Glutamatergic neuron (in vitro differentiated cells): ENCODE measurements around the gene SPRY4. TPM values are rescaled to one million over a fixed set of nuclear protein-coding genes. Genes with fewer than 3 reads are reported as not detected.

ENCODE experiments used
- DNase-seq: peaks from one replicate; pipeline ENCODE4 v3.0.0; 2022
- H3K27ac Mint-ChIP-seq: one replicate; pipeline ENCODE4 v1.8.0; 2020; ENCODE audit warnings: mild to moderate bottlenecking, mixed read lengths, inconsistent platforms; ENCODE audit not compliant: unreplicated experiment
- H3K27me3 Mint-ChIP-seq: one replicate; pipeline ENCODE4 v1.8.0; 2020; ENCODE audit warnings: mild to moderate bottlenecking, moderate library complexity, mixed read lengths, inconsistent platforms; ENCODE audit not compliant: unreplicated experiment
- H3K36me3 Mint-ChIP-seq: one replicate; pipeline ENCODE4 v1.8.0; 2020; ENCODE audit warnings: mild to moderate bottlenecking, mixed read lengths, inconsistent platforms; ENCODE audit not compliant: unreplicated experiment
- H3K4me1 Mint-ChIP-seq: one replicate; pipeline ENCODE4 v1.8.0; 2020; ENCODE audit warnings: mild to moderate bottlenecking, low read depth, mixed read lengths, inconsistent platforms; ENCODE audit not compliant: unreplicated experiment
- H3K4me3 Mint-ChIP-seq: one replicate; pipeline ENCODE4 v1.8.0; 2020; ENCODE audit warnings: mild to moderate bottlenecking, mixed read lengths, inconsistent platforms; ENCODE audit not compliant: unreplicated experiment
- H3K9me3 Mint-ChIP-seq: one replicate; pipeline ENCODE4 v1.8.0; 2020; ENCODE audit warnings: mild to moderate bottlenecking, moderate library complexity, mixed read lengths, inconsistent platforms; ENCODE audit not compliant: unreplicated experiment
- CTCF ChIP-seq: fragments of 200-600 bp; sonication (generic); IDR thresholded peaks from one replicate; pipeline ENCODE4 v1.5.0; 2021; ENCODE audit not compliant: partially characterized antibody, unreplicated experiment
- total RNA-seq: library from RNA; stranded (reverse); fragmentation: NEBNext Ultra II Directional; extraction: Animal tissue kit (Norgen Biotek cat#: 25700); gene quantifications from one replicate; pipeline ENCODE4 v1.2.1, GENCODE V29; 2021; ENCODE audit not compliant: unreplicated experiment

The SPRY4 gene
- total RNA-seq, 1 donor from 2014 or later = 12.5 TPM

- no peaks in the 10 kb centered on the region for H3K36me3 Mint-ChIP-seq
- H3K27me3 Mint-ChIP-seq = peaks cover 11% of the 10 kb centered on the region
- DNase-seq = no peak
- TF ChIP-seq CTCF = no peak
- peak overlapping the region; percentile 96 for H3K27ac Mint-ChIP-seq
- peaks cover 14% of the 10 kb centered on the region for H3K9me3 Mint-ChIP-seq
- peaks cover 59% of the 10 kb centered on the region for H3K4me1 Mint-ChIP-seq
- peak overlapping the region; percentile 78 for H3K4me3 Mint-ChIP-seq
Observed at GRCh38 chr5:142319560-142320429, 5.0 kb downstream of the SPRY4 start.

GRCh38 chr5:142319105-142319504 is 5.7 kb downstream of the SPRY4 start:
- H3K4me3 Mint-ChIP-seq = peak overlapping the region; percentile 47
- peaks cover 14% of the 10 kb centered on the region for H3K9me3 Mint-ChIP-seq
- no peak for DNase-seq
- H3K27me3 Mint-ChIP-seq = peaks cover 11% of the 10 kb centered on the region
- H3K4me1 Mint-ChIP-seq = peaks cover 60% of the 10 kb centered on the region
- no peak for TF ChIP-seq CTCF
- H3K36me3 Mint-ChIP-seq = no peaks in the 10 kb centered on the region
- peak overlapping the region; percentile 68 for H3K27ac Mint-ChIP-seq

GRCh38 chr5:142317753-142318152 is 7.1 kb downstream of the SPRY4 start:
- DNase-seq = no peak
- Mint-ChIP-seq H3K36me3 (no peaks in the 10 kb centered on the region), H3K9me3 (peaks cover 12% of the 10 kb centered on the region), H3K4me3 (no peak overlapping the region), H3K27ac (peak overlapping the region; percentile 86), H3K27me3 (peaks cover 7% of the 10 kb centered on the region), H3K4me1 (peaks cover 53% of the 10 kb centered on the region)
- TF ChIP-seq CTCF = no peak

- no peak overlapping the region for H3K4me3 Mint-ChIP-seq
- H3K27me3 Mint-ChIP-seq = peaks cover 5% of the 10 kb centered on the region
- no peaks in the 10 kb centered on the region for H3K36me3 Mint-ChIP-seq
- no peak for DNase-seq
- H3K9me3 Mint-ChIP-seq = peaks cover 10% of the 10 kb centered on the region
- no peak for TF ChIP-seq CTCF
- H3K4me1 Mint-ChIP-seq = peaks cover 51% of the 10 kb centered on the region
- no peak overlapping the region for H3K27ac Mint-ChIP-seq
Observed at GRCh38 chr5:142317173-142317572, 7.6 kb downstream of the SPRY4 start.

GRCh38 chr5:142316681-142317080 is 8.1 kb downstream of the SPRY4 start:
- peaks cover 48% of the 10 kb centered on the region for H3K4me1 Mint-ChIP-seq
- DNase-seq = no peak
- H3K4me3 Mint-ChIP-seq = no peak overlapping the region
- H3K27me3 Mint-ChIP-seq = peaks cover 5% of the 10 kb centered on the region
- H3K9me3 Mint-ChIP-seq = peaks cover 10% of the 10 kb centered on the region
- TF ChIP-seq CTCF = no peak
- H3K27ac Mint-ChIP-seq = no peak overlapping the region
- no peaks in the 10 kb centered on the region for H3K36me3 Mint-ChIP-seq
